IgD-negative memory B cell (primary cell): ENCODE measurements around the gene PSMA2. TPM values are rescaled to one million over a fixed set of nuclear protein-coding genes. Genes with fewer than 3 reads are reported as not detected.

Source experiments
- polyA plus RNA-seq: library from polyadenylated mRNA; unstranded; fragments of 300-500 nt; fragmentation: Illumina TruSeq; gene quantifications from one replicate; pipeline ENCODE4 v1.2.3, GENCODE V29; 2021

Gene PSMA2
- polyA plus RNA-seq, 1 donor from 2014 or later: 168 TPM

Other genes with a start within 250 kb of the PSMA2 start
- gene C7orf25, start 20.1 kb downstream of the PSMA2 start, polyA plus RNA-seq: 3.1 TPM
- 44.2 TPM for gene MRPL32, start 202 bp upstream of the PSMA2 start, polyA plus RNA-seq
- gene HECW1, start 180.5 kb upstream of the PSMA2 start, polyA plus RNA-seq: not detected